WTC11 (cell line): ENCODE results near the gene DENND4B. TPM values are rescaled to one million over a fixed set of nuclear protein-coding genes. Genes with fewer than 3 reads are reported as not detected.

Experiments used
- AR ChIP-seq: fragments of 250-450 bp; sonication (Bioruptor Pico); IDR thresholded peaks from 2 replicates; pipeline ENCODE4 v1.9.0; 2021; ENCODE audit warnings: mild to moderate bottlenecking
- CDX4 ChIP-seq: fragments of 250-450 bp; sonication (Bioruptor Pico); IDR thresholded peaks from 2 replicates; pipeline ENCODE4 v1.9.0; 2021; ENCODE audit warnings: moderate library complexity, mild to moderate bottlenecking, inconsistent platforms, borderline replicate concordance
- CREB1 ChIP-seq: sonication (generic); formaldehyde crosslinking; IDR thresholded peaks from 2 replicates; pipeline ENCODE4 v1.8.0; 2023; ENCODE audit warnings: mild to moderate bottlenecking, missing genetic modification reagents
- ELF4 ChIP-seq: sonication (generic); formaldehyde crosslinking; IDR thresholded peaks from 2 replicates; pipeline ENCODE4 v1.8.1; 2022; ENCODE audit warnings: low read depth, mild to moderate bottlenecking, moderate library complexity, missing genetic modification reagents
- ERG ChIP-seq: fragments of 250-450 bp; sonication (Bioruptor Pico); IDR thresholded peaks from 2 replicates; pipeline ENCODE4 v1.8.0; 2021; ENCODE audit warnings: mild to moderate bottlenecking
- FOXP4 ChIP-seq: sonication (generic); formaldehyde crosslinking; IDR thresholded peaks from 2 replicates; pipeline ENCODE4 v1.8.0; 2022; ENCODE audit warnings: mild to moderate bottlenecking, missing genetic modification reagents
- GABPB1 ChIP-seq: sonication (generic); formaldehyde crosslinking; IDR thresholded peaks from 2 replicates; pipeline ENCODE4 v1.8.1; 2023; ENCODE audit warnings: mild to moderate bottlenecking, missing genetic modification reagents
- JAZF1 ChIP-seq: fragments of 250-450 bp; sonication (Bioruptor Pico); IDR thresholded peaks from 2 replicates; pipeline ENCODE4 v1.9.0; 2021; ENCODE audit warnings: moderate library complexity, mild to moderate bottlenecking, inconsistent platforms
- KAT7 ChIP-seq: sonication (generic); formaldehyde crosslinking; IDR thresholded peaks from 2 replicates; pipeline ENCODE4 v1.8.1; 2023; ENCODE audit warnings: missing genetic modification reagents, mild to moderate bottlenecking, borderline replicate concordance
- NFATC4 ChIP-seq: fragments of 250-450 bp; sonication (Bioruptor Pico); IDR thresholded peaks from 2 replicates; pipeline ENCODE4 v1.9.0; 2021; ENCODE audit warnings: mild to moderate bottlenecking
- NR2C2 ChIP-seq: sonication (generic); formaldehyde crosslinking; IDR thresholded peaks from 2 replicates; pipeline ENCODE4 v1.8.0; 2022; ENCODE audit warnings: mild to moderate bottlenecking, missing genetic modification reagents
- PRDM15 ChIP-seq: sonication (generic); formaldehyde crosslinking; IDR thresholded peaks from 2 replicates; pipeline ENCODE4 v1.8.0; 2022; ENCODE audit warnings: missing genetic modification reagents
- PRRX2 ChIP-seq: fragments of 250-450 bp; sonication (Bioruptor Pico); IDR thresholded peaks from 2 replicates; pipeline ENCODE4 v1.8.0; 2021; ENCODE audit warnings: mild to moderate bottlenecking
- SP1 ChIP-seq: sonication (generic); formaldehyde crosslinking; conservative IDR thresholded peaks from 2 replicates; pipeline ENCODE4 v1.8.1; 2022; ENCODE audit warnings: missing genetic modification reagents
- ZMAT4 ChIP-seq: fragments of 250-450 bp; sonication (Bioruptor Pico); IDR thresholded peaks from 2 replicates; pipeline ENCODE4 v1.9.0; 2021; ENCODE audit warnings: mild to moderate bottlenecking
- ZNF263 ChIP-seq: sonication (generic); formaldehyde crosslinking; IDR thresholded peaks from 2 replicates; pipeline ENCODE4 v1.8.1; 2022; ENCODE audit warnings: low read depth, mild to moderate bottlenecking, moderate library complexity, missing genetic modification reagents
- ZNF281 ChIP-seq: sonication (generic); formaldehyde crosslinking; IDR thresholded peaks from 2 replicates; pipeline ENCODE4 v1.8.0; 2023; ENCODE audit warnings: mild to moderate bottlenecking, missing genetic modification reagents
- ZNF423 ChIP-seq: fragments of 250-450 bp; sonication (Bioruptor Pico); IDR thresholded peaks from 2 replicates; pipeline ENCODE4 v2.1.2; 2022; ENCODE audit warnings: mild to moderate bottlenecking, moderate library complexity
- ZNF425 ChIP-seq: fragments of 250-450 bp; sonication (Bioruptor Pico); conservative IDR thresholded peaks from 2 replicates; pipeline ENCODE4 v1.9.0; 2021; ENCODE audit warnings: mild to moderate bottlenecking
- ZNF512 ChIP-seq: sonication (generic); formaldehyde crosslinking; IDR thresholded peaks from 2 replicates; pipeline ENCODE4 v1.8.1; 2022; ENCODE audit warnings: missing genetic modification reagents, borderline replicate concordance
- total RNA-seq: library from RNA; stranded (reverse); gene quantifications from 3 replicates; pipeline ENCODE4 v1.2.3, GENCODE V29; 2021

Gene DENND4B
- total RNA-seq, 1 experiment from 2014 or later = 93.1 TPM

- TF ChIP-seq ERG (CRISPR knock-in tag) (no peak), NFATC4 (CRISPR knock-in tag) (0 out of 2 replicates have a peak, but pooled peaks have one; percentile 22), ZNF263 (no peak), JAZF1 (CRISPR knock-in tag) (no peak), ZMAT4 (CRISPR knock-in tag) (no peak), CDX4 (CRISPR knock-in tag) (no peak), PRDM15 (CRISPR knock-in tag) (no peak), ZNF425 (CRISPR knock-in tag) (no peak), PRRX2 (CRISPR knock-in tag) (no peak), NR2C2 (CRISPR knock-in tag) (no peak), ZNF423 (no peak), CREB1 (CRISPR knock-in tag) (no peak), ELF4 (no peak), KAT7 (CRISPR knock-in tag) (peak; percentile 34; the same call in 1 of the 2 replicates), SP1 (no peak), AR (CRISPR knock-in tag) (no peak), GABPB1 (CRISPR knock-in tag) (no peak), ZNF512 (CRISPR knock-in tag) (no peak), ZNF281 (CRISPR knock-in tag) (no peak), FOXP4 (CRISPR knock-in tag) (0 out of 2 replicates have a peak, but pooled peaks have one; percentile 25)
Observed at GRCh38 chr1:153945795-153946621, 510 bp downstream of the DENND4B start (continued).
